WTC11 (cell line): ENCODE results near the gene TFPT. TPM values are rescaled to one million over a fixed set of nuclear protein-coding genes. Genes with fewer than 3 reads are reported as not detected.

ENCODE experiments used
- ATAC-seq: fragments of 200-7000 bp; cut with Tn5 transposase; 2 replicates; pipeline ENCODE4 v1.10.0; 2021; ENCODE audit warnings: mild to moderate bottlenecking, moderate library complexity
- CTCF ChIA-PET: fragments of 300-600 bp; sonication (Branson Sonifier 250); formaldehyde crosslinking; loops from one replicate; lab custom pipeline; 2021; ENCODE audit warnings: antibody characterized with exemption; lab: Charles Lee
- POLR2A ChIA-PET: fragments of 350-600 bp; sonication (Branson Sonifier 250); formaldehyde crosslinking; loops from one replicate; lab custom pipeline; 2021; ENCODE audit warnings: antibody characterized with exemption; lab: Charles Lee
- DNase-seq: peaks from one replicate; pipeline ENCODE4 v3.0.0; 2021; ENCODE audit warnings: low spot score
- H3K27ac Mint-ChIP-seq: 2 replicates; pipeline ENCODE4 v1.8.0; 2021; ENCODE audit warnings: mixed read lengths
- H3K27me3 Mint-ChIP-seq: 2 replicates; pipeline ENCODE4 v1.8.0; 2021; ENCODE audit warnings: low read depth, mild to moderate bottlenecking, moderate library complexity, mixed read lengths
- H3K36me3 Mint-ChIP-seq: 2 replicates; pipeline ENCODE4 v1.8.0; 2021; ENCODE audit warnings: mixed read lengths
- H3K4me1 Mint-ChIP-seq: 2 replicates; pipeline ENCODE4 v1.8.0; 2022; ENCODE audit warnings: mixed read lengths
- H3K4me3 Mint-ChIP-seq: 2 replicates; pipeline ENCODE4 v1.8.0; 2021; ENCODE audit warnings: mild to moderate bottlenecking, moderate library complexity, mixed read lengths
- H3K9me3 Mint-ChIP-seq: 2 replicates; pipeline ENCODE4 v1.8.0; 2021; ENCODE audit warnings: mixed read lengths
- ARID4B ChIP-seq: sonication (generic); formaldehyde crosslinking; IDR thresholded peaks from 2 replicates; pipeline ENCODE4 v1.8.0; 2023; ENCODE audit warnings: missing genetic modification reagents, mild to moderate bottlenecking, borderline replicate concordance
- ATF1 ChIP-seq: sonication (generic); formaldehyde crosslinking; IDR thresholded peaks from 2 replicates; pipeline ENCODE4 v1.8.1; 2023; ENCODE audit warnings: mild to moderate bottlenecking, moderate library complexity, missing genetic modification reagents
- CREM ChIP-seq: sonication (generic); formaldehyde crosslinking; IDR thresholded peaks from 2 replicates; pipeline ENCODE4 v1.8.1; 2022; ENCODE audit warnings: mild to moderate bottlenecking, missing genetic modification reagents, moderate library complexity
- E2F4 ChIP-seq: sonication (generic); formaldehyde crosslinking; IDR thresholded peaks from 2 replicates; pipeline ENCODE4 v1.8.1; 2022; ENCODE audit warnings: low read depth, mild to moderate bottlenecking, moderate library complexity, missing genetic modification reagents, borderline replicate concordance
- ETV6 ChIP-seq: sonication (generic); formaldehyde crosslinking; IDR thresholded peaks from 2 replicates; pipeline ENCODE4 v1.8.1; 2022; ENCODE audit warnings: mild to moderate bottlenecking, missing genetic modification reagents
- FOXK1 ChIP-seq: sonication (generic); formaldehyde crosslinking; IDR thresholded peaks from 2 replicates; pipeline ENCODE4 v1.8.0; 2022; ENCODE audit warnings: mild to moderate bottlenecking, moderate library complexity, missing genetic modification reagents
- HMGA2 ChIP-seq: fragments of 250-450 bp; sonication (Bioruptor Pico); IDR thresholded peaks from 2 replicates; pipeline ENCODE4 v1.4.0; 2021; ENCODE audit warnings: mild to moderate bottlenecking, moderate library complexity
- IRF2 ChIP-seq: sonication (generic); formaldehyde crosslinking; IDR thresholded peaks from 2 replicates; pipeline ENCODE4 v1.8.0; 2022; ENCODE audit warnings: low read depth, missing genetic modification reagents, borderline replicate concordance
- NFATC4 ChIP-seq: fragments of 250-450 bp; sonication (Bioruptor Pico); IDR thresholded peaks from 2 replicates; pipeline ENCODE4 v1.9.0; 2021; ENCODE audit warnings: mild to moderate bottlenecking
- PRDM15 ChIP-seq: sonication (generic); formaldehyde crosslinking; IDR thresholded peaks from 2 replicates; pipeline ENCODE4 v1.8.0; 2022; ENCODE audit warnings: missing genetic modification reagents
- PRRX2 ChIP-seq: fragments of 250-450 bp; sonication (Bioruptor Pico); IDR thresholded peaks from 2 replicates; pipeline ENCODE4 v1.8.0; 2021; ENCODE audit warnings: mild to moderate bottlenecking
- RORB ChIP-seq: fragments of 250-450 bp; sonication (Bioruptor Pico); IDR thresholded peaks from 2 replicates; pipeline ENCODE4 v1.9.0; 2021; ENCODE audit warnings: mild to moderate bottlenecking
- SMAD3 ChIP-seq: sonication (generic); formaldehyde crosslinking; IDR thresholded peaks from 2 replicates; pipeline ENCODE4 v1.8.0; 2022; ENCODE audit warnings: missing genetic modification reagents, mild to moderate bottlenecking, borderline replicate concordance
- SP1 ChIP-seq: sonication (generic); formaldehyde crosslinking; conservative IDR thresholded peaks from 2 replicates; pipeline ENCODE4 v1.8.1; 2022; ENCODE audit warnings: missing genetic modification reagents
- ZBTB21 ChIP-seq: sonication (generic); formaldehyde crosslinking; IDR thresholded peaks from 2 replicates; pipeline ENCODE4 v1.8.1; 2023; ENCODE audit warnings: mild to moderate bottlenecking, missing genetic modification reagents, borderline replicate concordance
- ZBTB43 ChIP-seq: sonication (generic); formaldehyde crosslinking; IDR thresholded peaks from 2 replicates; pipeline ENCODE4 v1.8.1; 2023; ENCODE audit warnings: mild to moderate bottlenecking, missing genetic modification reagents
- ZNF317 ChIP-seq: sonication (generic); formaldehyde crosslinking; IDR thresholded peaks from 2 replicates; pipeline ENCODE4 v1.8.1; 2023; ENCODE audit warnings: low read depth, mild to moderate bottlenecking, moderate library complexity, missing genetic modification reagents, borderline replicate concordance
- ZNF423 ChIP-seq: fragments of 250-450 bp; sonication (Bioruptor Pico); IDR thresholded peaks from 2 replicates; pipeline ENCODE4 v2.1.2; 2022; ENCODE audit warnings: mild to moderate bottlenecking, moderate library complexity
- total RNA-seq: library from RNA; stranded (reverse); gene quantifications from 3 replicates; pipeline ENCODE4 v1.2.3, GENCODE V29; 2021

TFPT gene
- total RNA-seq, 1 experiment from 2014 or later: 24.6 TPM

- TF ChIP-seq ZNF317 (CRISPR knock-in tag) (no peak), FOXK1 (no peak), HMGA2 (CRISPR knock-in tag) (no peak)
Observed at GRCh38 chr19:54141356-54141755, 25.9 kb upstream of the TFPT start (continued).

- DNase-seq (no peak), ATAC-seq (no peak)
- no peaks in the 10 kb centered on the region for H3K27me3 Mint-ChIP-seq
- TF ChIP-seq ATF1 (CRISPR knock-in tag) (no peak), SMAD3 (CRISPR knock-in tag) (no peak), E2F4 (CRISPR knock-in tag) (no peak), ZBTB43 (no peak), ZBTB21 (no peak), RORB (CRISPR knock-in tag) (no peak), ETV6 (CRISPR knock-in tag) (no peak), CREM (CRISPR knock-in tag) (no peak)
- POLR2A ChIA-PET: no interaction called here
- peaks cover 19% of the 10 kb centered on the region for H3K36me3 Mint-ChIP-seq
- H3K4me3 Mint-ChIP-seq: peak overlapping the region; percentile 89
- H3K27ac Mint-ChIP-seq: peak overlapping the region; percentile 87
- H3K4me1 Mint-ChIP-seq: peaks cover 35% of the 10 kb centered on the region
- H3K9me3 Mint-ChIP-seq: no peaks in the 10 kb centered on the region
- CTCF ChIA-PET: interaction anchor here (1.3 kb wide), 1 partner anchor 51 kb away, joined by 4 read pairs; the partner anchor contains the start of gene MBOAT7
Observed at GRCh38 chr19:54138489-54139256, 23.2 kb upstream of the TFPT start.

- H3K27ac Mint-ChIP-seq: peak within 1 kb of the TSS; percentile 98
- H3K36me3 Mint-ChIP-seq: peaks cover 11% of the 10 kb centered on the region
- H3K4me3 Mint-ChIP-seq: peak within 1 kb of the TSS; percentile 92
- TF ChIP-seq CREM (CRISPR knock-in tag) (0 out of 2 replicates have a peak, but pooled peaks have one; percentile 29), ZNF423 (CRISPR knock-in tag) (peak; percentile 55; the same call in 1 of the 2 replicates), ARID4B (CRISPR knock-in tag) (no peak), SP1 (CRISPR knock-in tag) (no peak), NFATC4 (CRISPR knock-in tag) (no peak), IRF2 (CRISPR knock-in tag) (no peak), PRDM15 (no peak), PRRX2 (CRISPR knock-in tag) (no peak)
Observed at GRCh38 chr19:54137699-54138488, 22.4 kb upstream of the TFPT start, which contains the start of gene CNOT3. CNOT3 (plus strand) TSS chr19:54137762; CDS start chr19:54142979, 5,217 bp downstream.

More at GRCh38 chr19:54137699-54138488, 22.4 kb upstream of the TFPT start, which contains the start of gene CNOT3:
- ChIA-PET CTCF (interaction anchor here (1.0 to 2.7 kb wide), 20 partner anchors 14 to 617 kb away, joined by 3 to 19 read pairs (median 6); partner anchors contain the start of genes MBOAT7, MYADM, PRPF31 and TFPT), POLR2A (interaction anchor here (0.8 to 2.8 kb wide), 7 partner anchors 12 to 270 kb away, joined by 3 to 23 read pairs (median 6); partner anchors contain the start of genes LENG1, MYADM, PRPF31 and TFPT)
- DNase-seq (no peak), ATAC-seq (no peak)
- no peaks in the 10 kb centered on the region for H3K27me3 Mint-ChIP-seq
- no peaks in the 10 kb centered on the region for H3K9me3 Mint-ChIP-seq
- H3K4me1 Mint-ChIP-seq: peaks cover 35% of the 10 kb centered on the region
